GM18502 (cell line): ENCODE measurements around the gene MPHOSPH9.
"Not testable (repeated sequence)": the region's sequence is repeated elsewhere in the genome, so short reads cannot be mapped to it uniquely, and the experiment has no call there.

Experiments used
- ATAC-seq: cut with Tn5 transposase; IDR thresholded peaks from one replicate; pipeline ENCODE4 v1.9.1; 2021; ENCODE audit warnings: mild to moderate bottlenecking; ENCODE audit not compliant: unreplicated experiment, poor library complexity

MPHOSPH9 gene

DNA sequence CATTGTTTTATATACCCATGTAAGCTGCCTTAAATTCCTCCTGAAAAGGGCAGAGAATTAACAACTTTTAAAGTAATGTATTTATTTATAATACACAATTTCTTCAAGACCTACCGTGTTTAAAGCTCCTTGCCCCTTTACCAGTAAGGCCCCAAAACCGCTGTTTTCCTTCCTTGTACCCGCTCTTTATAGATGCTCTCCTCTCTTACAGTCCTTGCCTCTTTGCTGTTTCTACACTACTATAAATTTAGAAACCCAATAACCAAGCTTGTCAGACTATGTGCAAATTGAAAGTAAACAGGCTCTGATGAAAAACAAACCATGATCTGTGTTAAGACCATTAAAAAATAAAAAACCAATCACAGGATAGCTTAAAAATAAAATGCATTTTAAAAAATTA, 3.9 kb downstream of the MPHOSPH9 start:
- ATAC-seq = no peak

DNA sequence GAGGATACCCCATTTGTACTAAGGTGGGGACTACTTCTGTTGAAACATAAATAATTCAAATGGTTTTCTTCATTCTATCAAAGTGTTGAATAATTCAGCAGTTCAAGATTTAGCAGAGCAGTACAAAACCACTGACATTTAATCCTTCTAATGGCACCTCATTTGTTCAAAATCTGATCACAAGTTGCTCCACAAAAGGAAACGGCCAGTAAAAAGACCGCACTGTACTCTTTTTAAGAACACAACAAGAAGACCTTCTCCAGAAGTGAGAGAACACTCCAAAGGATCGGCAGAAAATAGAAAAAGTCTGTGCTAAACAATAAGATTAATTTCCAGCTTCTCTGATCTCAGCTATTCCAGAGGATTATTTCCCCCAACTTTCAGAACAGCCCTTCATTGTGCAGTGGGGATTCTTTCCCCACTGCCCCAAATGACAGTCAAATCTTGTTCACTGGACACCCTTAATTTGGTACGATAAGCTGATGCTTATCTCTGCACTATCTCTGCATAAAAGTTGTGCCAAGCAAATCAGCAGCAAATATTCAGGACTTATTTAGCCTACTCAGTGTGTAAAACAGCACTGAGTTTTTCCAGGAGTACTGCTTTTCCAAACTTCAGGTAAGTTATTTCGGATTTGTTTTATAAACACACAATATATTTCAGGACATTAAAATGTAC, 5.2 kb downstream of the MPHOSPH9 start:
- no peak for ATAC-seq

DNA sequence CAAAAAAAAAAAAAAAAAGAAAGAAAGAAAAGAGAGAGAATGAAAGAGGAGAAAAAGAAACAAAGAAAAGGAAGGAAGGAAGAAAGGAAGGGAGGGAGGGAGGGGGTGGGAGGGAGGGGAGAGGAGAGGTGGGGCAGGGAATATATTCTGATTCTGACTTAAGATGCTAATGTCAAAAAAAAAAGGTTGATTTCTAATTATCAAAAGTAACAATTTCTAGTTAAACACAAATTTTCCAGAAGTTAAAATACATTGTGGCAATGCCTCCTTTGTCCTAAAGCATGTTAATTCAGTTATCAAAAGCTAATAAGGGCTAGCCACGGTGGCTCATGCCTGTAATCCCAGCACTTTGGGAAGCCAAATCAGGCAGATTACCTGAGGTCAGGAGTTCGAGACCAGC, 7.5 kb downstream of the MPHOSPH9 start:
- ATAC-seq = no peak

DNA sequence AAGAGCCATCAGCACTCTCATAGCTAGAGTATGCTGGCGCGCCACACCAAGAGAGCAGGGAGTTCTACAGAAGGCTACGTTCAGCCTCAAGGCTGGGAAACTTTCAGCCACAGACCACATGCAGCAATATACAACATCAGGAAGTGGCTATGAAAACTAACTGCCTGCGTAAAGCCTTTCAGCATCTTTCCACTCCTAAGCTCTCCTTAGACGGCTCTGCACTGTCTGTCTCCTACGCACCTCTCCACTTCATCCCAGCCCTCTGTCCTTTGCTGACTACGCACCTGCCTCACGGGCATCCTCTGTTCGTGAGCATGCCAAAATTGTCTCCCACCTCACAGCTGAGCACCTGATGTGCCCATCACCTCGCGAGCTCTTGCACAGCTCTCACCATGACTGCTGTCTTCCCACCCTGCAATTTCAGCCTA, 9.7 kb downstream of the MPHOSPH9 start:
- no peak for ATAC-seq

DNA sequence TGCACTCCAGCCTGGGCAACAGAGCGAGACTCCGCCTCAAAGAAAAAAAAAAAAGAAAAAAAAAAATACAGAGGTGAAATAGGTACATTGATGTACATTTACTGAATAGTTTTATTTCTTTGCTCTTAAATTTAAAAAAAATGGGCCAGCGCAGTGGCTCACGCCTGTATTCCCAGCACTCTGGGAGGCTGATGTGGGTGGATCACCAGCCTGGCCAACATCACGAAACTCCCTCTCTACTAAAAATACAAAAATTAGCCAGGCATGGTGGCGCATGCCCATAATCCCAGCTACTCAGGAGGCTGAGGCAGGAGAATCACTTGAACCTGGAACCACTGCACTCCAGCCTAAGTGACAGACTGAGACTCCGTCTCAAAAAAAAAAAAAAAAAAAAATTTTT, 25.1 kb downstream of the MPHOSPH9 start:
- ATAC-seq = not testable (repeated sequence)

DNA sequence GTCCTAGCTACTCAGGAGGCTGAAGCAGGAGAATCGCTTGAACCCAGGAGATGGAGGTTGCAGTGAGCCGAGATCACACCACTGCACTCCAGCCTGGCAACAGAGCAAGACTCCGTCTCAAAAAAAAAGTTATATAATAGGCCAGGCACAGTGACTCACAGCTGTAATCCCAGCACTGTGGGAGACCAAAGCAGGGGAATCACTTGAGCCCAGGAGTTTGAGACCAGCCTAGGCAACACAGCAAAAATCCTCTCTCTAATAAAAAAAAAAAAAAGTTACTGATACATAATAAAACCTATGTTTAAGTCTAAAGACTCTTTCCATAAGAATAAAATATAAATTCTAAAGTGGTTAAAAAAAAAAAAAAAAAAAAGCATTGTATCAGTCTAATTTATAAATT, 26.1 kb downstream of the MPHOSPH9 start:
- ATAC-seq = not testable (repeated sequence)

DNA sequence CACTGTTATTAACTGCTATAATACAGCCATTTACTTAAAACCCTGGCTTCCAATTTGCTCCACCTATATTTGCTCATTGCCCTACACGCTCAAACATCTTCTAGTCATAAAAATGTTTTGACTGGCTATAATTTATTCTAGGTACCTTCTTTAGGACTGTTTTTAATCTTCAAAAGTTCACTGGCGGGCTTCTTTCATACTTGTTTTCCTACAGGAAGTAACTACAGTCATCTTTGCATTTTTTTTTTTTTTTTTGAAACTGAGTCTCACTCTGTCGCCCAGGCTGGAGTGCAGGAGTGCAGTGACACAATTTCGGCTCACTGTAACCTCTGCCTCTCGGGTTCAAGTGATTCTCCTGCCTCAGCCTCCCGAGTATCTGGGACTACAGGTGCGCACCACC, 32.5 kb downstream of the MPHOSPH9 start:
- no peak for ATAC-seq

DNA sequence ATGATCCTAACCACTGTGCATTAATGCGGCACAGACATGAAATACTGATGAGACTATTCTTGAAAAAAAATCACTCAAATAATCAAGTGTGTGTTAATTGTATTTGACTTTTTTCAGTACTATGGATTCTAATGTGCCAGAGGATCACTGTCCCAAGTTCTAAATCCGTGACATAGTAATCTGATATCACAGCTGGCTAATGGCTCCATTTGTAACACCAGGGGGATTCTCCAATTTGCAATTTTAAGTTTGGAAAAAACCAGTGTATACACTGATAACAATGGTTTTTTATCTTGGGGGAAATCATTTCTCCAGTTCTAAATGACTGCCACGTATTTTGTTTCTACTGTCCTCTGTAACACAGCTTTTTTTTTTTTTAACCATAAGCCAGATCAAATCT, 33.0 kb downstream of the MPHOSPH9 start:
- ATAC-seq = no peak

DNA sequence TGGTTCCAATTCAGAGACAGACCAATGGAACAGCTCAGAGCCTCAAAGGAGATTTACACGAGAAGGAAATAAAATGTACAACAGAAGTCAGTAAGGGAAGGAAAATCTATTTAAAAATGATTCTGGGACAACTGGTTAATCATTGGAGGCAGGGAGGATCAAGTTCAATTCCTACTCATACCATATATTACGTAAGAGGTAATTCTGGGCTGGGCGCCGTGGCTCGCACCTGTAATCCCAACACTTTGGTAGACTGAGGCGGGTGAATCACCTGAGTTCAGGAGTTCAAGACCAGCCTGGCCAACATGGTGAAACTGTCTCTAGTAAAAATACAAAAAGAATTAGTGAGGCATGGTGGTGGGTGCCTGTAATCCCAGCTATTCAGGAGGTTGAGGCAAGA, 45.3 kb downstream of the MPHOSPH9 start:
- ATAC-seq = no peak

DNA sequence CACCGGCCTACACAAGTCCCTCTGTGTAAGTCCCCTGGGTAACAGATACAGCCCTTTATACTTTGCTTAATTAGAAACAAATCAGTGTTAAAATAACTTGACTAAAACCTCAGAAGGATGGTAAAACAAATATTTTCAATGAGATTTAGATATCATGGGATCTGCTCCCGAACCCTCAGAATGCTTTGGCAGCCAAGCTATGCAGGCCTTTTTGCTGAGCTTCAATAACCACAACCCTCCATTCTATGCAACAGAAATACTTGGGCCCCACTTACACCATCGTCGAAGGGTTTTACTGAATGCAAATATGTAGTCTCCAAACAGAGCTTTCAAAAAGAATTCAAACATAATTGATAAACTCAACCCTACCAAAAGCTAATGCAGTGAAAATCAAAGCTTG, 52.8 kb downstream of the MPHOSPH9 start:
- ATAC-seq = no peak

DNA sequence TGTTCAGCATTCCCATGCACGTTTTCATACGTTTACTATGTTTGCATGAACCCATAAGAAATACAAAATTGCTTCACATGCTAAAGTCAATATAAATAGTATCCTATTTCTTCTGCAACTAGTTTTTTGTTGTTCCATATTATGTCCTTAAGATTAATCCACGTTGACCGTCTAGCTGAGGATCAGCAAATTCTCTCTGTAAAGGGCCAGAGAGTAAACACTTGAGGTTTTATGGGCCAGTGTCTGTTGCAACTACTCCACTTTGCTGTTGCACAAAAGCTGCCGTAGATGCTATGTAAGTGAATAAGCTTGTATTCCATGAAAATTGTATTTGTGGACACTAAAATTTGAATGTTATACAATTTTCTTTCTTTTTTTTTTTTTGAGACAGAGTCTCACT, 61.0 kb downstream of the MPHOSPH9 start:
- ATAC-seq = no peak

DNA sequence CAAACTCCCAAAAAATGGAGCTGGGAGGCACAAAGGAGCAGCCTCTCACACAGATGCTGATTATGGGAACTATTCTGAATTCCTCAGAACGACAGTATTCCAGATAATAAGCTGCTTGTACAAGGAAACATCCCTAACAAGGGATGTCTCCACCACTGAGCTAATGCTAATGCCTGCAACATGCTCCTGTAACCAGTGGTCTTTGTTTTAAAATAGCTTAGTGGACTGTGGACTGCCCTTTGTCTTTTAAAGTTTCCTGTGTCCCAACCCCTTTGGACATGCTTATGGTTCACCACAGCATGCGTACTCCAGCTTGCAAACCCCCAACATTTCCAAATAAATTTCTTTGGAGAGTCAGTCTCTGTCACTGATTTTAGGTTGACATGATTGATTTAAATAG, 65.6 kb downstream of the MPHOSPH9 start:
- no peak for ATAC-seq

DNA sequence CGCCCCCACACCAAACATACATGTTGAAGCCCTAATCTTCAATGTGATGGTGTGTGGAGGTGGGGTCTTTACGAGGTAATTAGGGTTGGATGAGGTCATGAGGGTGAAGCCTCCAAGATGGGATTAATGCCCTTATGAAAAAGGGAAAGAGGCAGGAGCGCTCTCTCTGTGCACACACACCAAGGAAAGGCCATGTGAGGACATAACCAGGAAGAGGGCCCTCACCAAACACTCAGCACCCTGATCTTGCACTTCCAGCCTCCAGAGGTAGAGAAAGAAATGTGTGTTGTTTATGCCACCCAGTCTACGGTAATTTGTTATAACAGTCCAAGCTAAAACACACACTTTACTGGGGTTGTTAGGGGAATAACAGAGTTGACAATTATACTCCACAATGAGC, 67.4 kb downstream of the MPHOSPH9 start:
- no peak for ATAC-seq

DNA sequence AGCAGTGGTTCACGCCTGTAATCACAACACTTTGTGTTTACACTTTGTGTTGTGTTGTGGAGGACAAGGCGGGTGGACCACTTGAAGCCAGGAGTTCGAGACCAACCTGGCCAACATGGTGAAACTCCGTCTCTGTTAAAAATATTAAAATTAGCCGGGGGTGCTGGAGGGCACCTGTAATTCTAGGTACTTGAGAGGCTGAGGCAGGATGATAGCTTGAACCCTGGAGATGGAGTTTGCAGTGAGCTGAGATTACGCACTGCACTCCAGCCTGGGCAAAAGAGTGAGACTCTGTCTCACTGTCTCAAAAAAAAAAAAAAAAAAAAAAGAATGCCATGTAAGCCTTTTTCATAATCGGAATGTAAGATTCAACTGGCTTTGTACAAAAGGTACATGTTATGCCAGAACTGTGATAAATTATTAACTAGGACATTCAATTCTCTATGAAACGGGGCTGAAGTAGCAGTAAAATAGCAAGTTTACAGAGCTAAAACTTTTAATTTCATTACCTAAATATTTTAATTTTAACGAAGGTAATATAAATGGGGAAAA, 68.2 kb downstream of the MPHOSPH9 start:
- no peak for ATAC-seq

DNA sequence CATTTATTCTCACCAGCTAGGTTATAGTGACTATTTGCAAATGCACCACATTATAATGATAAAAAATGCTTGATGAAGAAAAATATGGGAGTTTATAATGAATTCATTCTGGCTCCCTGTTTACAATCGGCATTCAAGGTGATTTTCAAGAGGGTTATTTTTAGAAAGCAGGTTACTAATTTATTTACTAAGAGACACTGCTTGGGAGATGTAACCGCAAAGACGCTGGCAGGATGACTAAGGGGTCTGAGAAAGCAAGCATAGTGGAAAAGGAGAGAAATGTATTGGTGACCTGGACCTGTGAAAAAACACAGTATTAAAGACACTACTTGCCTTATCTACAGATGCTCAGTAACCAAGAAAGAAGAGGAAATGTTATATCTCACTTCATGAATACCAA, 68.7 kb downstream of the MPHOSPH9 start:
- no peak for ATAC-seq

DNA sequence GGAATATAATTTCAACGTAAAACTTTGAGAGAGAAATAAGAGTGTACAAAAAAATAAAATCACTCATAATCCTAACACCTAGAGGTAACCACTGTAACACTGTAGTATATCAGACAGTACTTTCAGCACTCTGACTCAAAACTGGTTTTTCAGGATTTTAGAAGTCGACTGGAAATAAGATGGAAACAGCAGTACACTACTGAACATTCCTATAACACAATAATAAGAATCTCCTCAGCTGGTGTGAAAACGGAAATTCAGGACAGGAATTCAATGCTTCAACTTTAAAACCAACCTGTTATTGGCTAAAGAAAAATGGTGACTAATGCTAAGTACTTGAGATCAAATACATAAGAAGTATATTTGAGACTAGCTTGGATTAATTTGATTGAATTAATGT, 69.7 kb downstream of the MPHOSPH9 start:
- ATAC-seq = no peak

DNA sequence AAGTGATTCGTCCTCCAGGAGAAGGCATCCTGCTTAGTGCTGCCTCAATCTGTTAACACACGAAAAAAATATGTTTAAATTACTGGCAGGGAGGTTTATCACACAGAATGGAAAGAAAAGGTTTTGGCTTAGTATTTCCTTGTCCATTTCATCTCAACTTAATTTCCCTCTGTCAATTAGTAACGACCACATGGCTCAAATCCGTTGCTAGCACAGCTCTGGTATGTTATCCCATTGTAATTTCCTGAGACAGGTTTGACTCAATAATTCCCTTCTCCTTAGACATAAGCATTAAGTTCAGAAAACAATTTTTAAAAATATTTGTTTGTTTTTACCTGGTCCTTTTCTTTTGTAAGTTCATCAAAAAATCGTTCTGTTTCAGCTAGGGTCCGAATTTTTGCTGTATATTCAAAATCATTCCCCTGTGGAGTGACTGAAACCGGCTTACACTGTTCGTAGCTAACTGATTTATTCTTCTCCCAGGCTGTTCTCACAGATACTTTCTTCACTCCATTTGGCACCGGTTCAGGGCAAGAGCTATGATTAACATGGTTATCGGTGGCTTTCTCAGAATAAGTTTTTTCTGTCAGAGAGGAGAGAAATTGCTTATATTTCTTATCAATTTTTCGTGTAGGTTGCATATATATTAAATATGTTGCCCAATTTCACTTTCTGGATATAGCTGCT, 72.0 kb downstream of the MPHOSPH9 start:
- ATAC-seq = no peak

DNA sequence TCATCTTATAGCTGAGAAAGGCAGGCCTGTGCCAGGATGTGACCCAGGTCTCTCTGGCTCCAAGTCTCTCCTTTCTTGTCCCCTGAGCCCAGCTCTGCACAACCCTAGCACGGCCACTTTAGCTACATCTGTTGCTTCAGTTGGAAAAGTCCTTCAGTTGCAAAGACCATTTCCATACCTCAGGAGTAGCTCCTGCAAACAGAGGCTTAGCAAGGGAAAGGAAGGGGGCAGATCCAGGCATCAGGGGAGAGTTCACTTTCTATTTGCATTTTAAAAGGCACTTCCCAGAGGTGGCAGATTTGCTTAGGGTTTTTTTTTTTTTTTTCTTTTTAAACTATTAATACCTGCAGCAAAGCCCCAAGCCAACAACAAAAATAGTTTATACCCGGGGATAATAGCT, 79.0 kb downstream of the MPHOSPH9 start:
- no peak for ATAC-seq

DNA sequence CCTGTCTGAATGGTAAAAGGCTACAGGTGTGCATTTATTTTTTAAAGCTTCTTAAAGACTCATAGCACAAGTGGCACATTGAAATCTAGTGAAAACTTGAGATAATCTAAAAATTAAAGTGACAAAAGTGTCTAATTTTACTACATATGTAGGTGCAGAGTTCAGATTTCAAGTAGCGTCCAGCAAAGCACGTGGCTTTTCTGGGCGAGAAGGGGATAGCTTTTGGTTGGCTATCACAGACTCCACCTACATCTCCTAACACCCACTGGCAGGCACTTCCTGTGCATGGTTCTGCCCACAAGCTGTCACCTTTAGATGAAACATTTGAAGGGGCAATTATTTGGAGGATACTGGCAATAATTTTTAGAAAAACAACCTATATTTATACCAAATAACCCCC, 80.1 kb downstream of the MPHOSPH9 start:
- ATAC-seq = no peak

DNA sequence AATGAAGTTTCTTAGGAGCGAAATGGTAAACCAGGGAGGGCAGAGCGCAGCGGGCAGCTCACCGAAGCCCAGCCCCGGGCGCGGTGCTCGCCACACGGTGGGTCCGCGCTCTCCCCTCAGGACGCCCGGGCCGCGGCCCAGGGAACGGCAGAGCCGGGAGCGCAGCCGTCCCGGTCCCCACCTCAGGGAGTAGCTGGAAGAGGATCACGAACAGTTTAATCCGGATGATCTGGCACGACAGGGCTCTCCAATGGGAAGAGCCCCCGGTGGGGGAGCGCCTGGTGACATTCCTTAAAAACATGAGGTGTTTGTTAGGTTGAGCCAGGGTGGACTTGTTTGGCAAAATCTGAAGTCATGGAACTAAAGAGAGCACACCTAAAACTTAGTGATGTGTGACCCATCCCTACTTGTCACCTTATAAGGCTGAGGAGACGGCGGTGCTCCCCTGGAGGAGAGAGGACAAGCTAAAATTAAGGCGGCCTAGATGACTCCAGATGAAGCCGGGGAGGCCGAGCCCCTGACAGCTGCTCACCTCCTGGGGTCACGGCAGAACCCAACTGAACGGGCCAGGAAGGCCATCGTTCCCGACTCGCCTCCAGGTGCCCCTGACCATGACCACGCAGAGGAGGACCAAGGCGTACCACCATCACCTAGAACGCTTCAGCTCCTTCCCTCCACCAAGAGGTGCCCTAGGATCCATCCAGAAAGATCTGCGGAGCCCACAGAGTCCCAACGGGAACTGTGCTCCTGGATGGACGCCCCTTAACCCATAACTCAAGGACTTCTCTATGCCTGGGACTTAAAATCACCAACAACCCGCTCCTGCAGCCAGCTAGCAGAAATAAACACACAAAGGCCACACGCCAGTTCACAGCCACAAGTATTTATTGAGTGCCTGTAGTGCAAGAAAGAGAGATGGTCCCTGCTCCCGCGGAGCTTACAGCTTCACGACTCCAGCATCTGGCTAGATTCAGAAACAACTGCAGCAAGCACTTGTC, 81.2 kb downstream of the MPHOSPH9 start:
- peak; percentile 16 for ATAC-seq
